Epithelial cell of esophagus (primary cell): ENCODE measurements around the gene OPRL1.

ENCODE experiments used
- DNase-seq: peaks from one replicate; pipeline ENCODE4 v3.0.0; 2010; ENCODE audit warnings: low read depth
- H3K4me3 ChIP-seq: 2 replicates; pipeline ENCODE4 v1.5.1; 2011; ENCODE audit warnings: mild to moderate bottlenecking, low read length, control low read depth
- TF ChIP-seq, protein P1 (sequence below): IDR thresholded peaks from 2 replicates; pipeline ENCODE4 v1.5.1; 2011; ENCODE audit warnings: low read depth, mild to moderate bottlenecking, low read length, control low read depth, inconsistent platforms; ENCODE audit not compliant: insufficient read depth; ENCODE audit errors: missing control alignments

OPRL1 gene

DNA sequence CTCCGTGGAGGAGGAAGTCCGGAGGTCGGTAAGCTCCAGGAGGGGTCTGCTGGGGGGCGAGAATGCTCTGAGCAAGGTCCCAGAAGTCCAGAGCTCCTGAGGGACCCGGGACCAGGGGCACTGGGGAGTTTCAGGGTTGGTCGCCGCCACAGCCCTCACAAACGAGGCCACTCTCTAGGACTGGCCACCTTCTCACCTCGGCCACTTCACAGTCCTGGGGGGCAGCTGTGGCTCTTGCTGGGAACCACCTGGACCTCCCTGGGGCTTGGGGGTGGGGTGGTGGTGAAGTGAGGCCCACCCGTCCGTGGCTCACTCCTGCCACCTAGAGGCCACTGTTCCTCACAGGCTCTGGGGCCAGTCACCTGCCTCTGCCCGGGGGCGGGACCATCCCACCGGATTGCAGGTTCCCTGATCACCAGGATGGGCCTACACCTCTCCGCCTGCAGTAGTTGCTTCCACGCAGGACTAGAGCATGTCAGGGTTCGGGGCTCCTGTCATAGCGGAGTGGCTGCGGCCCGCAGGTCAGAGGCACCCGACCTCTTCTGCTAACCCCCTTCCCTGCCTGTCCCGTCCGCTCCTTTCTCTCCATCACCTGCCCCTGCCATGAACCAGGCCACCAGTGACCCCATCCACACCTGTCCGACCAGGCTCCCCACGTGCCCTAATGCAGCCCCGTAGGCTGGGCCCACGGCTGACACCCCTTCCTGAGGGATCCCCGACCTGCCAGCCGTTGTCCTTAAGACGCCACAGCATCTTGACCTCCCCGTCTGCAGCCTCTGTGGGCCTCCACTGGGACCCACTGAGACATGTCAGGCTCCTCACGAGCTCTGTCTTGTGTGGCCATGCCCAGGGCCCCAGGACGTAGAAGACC is 22.0 kb upstream of the OPRL1 start:
- TF ChIP-seq, protein P1, sequence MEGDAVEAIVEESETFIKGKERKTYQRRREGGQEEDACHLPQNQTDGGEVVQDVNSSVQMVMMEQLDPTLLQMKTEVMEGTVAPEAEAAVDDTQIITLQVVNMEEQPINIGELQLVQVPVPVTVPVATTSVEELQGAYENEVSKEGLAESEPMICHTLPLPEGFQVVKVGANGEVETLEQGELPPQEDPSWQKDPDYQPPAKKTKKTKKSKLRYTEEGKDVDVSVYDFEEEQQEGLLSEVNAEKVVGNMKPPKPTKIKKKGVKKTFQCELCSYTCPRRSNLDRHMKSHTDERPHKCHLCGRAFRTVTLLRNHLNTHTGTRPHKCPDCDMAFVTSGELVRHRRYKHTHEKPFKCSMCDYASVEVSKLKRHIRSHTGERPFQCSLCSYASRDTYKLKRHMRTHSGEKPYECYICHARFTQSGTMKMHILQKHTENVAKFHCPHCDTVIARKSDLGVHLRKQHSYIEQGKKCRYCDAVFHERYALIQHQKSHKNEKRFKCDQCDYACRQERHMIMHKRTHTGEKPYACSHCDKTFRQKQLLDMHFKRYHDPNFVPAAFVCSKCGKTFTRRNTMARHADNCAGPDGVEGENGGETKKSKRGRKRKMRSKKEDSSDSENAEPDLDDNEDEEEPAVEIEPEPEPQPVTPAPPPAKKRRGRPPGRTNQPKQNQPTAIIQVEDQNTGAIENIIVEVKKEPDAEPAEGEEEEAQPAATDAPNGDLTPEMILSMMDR, result peak; percentile 80
- peak; percentile 71 for DNase-seq
- H3K4me3 ChIP-seq, result no peak overlapping the region

DNA sequence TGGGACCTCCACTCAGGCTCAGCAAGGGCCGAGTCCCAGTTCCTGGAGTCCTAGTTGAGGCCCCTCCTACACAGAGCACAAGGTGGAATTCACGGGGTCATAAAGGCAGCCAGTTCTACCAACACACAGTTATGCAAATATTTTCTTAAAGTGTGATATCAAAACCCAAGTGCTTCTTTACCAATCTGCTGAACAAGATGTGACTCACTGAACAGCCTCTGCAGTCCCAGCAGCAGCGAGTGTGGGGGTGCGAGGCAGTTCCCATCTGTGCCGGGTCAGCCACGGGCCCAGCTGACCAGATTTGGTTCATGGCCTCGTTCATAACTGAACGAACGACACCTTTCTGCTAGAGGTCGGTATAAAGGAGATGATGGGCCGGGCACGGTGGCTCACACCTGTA is 21.3 kb upstream of the OPRL1 start:
- no peak for DNase-seq
- no peak overlapping the region for H3K4me3 ChIP-seq
- TF ChIP-seq, protein P1, result no peak

DNA sequence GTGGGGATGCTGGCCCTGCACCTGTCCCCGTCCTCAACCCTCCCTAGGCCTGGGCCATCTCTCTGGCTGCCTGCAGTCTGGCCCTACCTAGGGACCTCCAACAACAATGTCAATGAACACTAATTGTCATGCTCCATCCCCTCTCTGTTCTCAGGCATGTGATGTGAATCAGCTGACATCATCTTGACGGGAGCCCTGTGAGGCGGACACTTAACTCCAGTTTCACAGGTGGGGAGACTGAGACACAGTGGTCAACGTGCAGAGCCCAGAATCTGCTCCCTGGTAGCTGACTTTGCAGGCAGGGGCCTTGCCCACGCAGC is 17.6 kb upstream of the OPRL1 start:
- no peak for DNase-seq
- TF ChIP-seq, protein P1, result no peak
- peak overlapping the region; percentile 75 for H3K4me3 ChIP-seq

DNA sequence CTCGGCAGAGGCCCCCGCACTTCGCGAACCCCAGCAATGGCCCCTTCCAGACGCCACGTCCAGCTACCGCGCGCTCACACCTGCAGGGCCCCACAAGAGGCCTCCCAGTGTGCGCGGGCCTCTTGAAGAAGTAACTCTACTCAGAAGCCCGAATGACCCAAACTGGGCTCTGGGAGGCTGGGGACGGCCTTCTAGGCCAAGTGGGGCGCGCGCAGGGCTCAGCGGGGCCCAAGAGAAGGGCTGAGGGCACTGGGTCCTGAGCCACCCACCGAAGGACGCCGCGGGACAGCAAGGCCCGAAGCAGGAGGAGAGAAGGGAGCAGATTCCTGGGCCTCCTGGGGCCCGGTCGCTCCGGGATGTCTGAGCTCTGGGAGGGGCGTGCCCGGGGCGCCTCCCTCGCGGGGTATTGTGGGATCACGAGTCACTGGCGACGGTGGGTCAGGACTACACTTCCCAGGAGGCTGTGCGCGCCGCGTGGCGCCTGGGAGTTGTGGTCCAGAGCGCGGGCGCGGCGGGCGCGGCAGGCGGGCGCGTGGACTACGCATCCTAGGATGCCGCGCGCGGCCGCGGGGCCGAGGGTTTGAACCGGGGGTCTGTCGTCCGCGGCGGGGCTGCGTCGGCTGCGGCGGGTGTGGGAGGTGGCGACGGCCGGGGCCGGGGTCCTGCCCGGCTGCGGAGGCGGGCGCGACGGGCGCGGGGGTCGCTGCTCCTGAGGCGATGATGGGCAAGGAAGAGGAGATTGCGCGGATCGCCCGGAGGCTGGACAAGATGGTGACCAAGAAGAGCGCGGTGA is 17.1 kb upstream of the OPRL1 start, which contains the start of gene TCEA2:
Gene TCEA2 (plus strand): TSS at position 603 of the 793 bp plus-strand sequence. CDS start 115 bp downstream, at position 718.
- peak within 1 kb of the TSS; percentile 75 for H3K4me3 ChIP-seq
- TF ChIP-seq, protein P1, result no peak

DNA sequence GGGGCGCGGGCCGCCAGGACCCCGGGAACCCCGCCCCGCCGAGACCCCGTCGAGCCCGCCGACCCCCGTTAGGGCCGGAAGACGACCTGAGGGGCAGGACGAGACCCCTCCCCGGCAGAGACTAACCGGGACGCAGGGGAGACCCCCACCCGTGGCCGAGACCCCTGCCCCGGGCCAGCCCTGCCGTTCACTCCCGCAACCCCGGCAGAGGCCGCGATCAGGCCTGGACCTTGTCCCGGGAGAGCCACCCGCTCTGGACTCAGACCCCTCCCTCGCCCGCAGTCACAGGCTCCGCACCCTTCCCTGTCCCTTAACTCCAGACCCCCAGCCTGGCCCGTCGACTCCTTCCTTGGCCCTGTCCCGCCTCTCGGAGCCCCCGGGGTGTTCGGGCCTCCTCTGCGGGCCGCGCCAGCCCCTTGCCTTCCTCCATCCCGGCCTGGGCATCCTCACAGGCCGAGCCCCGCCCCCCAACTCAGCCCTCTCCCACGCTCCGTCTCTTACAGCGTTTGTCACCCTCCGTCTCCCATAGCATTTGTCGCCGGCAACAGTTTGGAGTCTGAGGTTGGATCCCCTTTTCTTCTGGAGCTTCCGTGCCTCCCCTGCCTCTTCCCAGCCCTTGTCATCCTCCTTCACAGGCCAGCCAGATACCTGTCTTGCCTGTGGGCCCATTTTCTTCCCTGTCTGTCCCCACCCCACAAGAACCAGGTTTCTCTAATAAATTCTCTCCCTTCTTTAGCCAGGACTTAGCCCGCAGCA is 16.3 kb upstream of the OPRL1 start:
- H3K4me3 ChIP-seq, result peak overlapping the region; percentile 75
- TF ChIP-seq, protein P1, result no peak
- DNase-seq, result no peak

More for the DNA sequence above, 17.1 kb upstream of the OPRL1 start, which contains the start of gene TCEA2:
- DNase-seq, result peak; percentile 97

DNA sequence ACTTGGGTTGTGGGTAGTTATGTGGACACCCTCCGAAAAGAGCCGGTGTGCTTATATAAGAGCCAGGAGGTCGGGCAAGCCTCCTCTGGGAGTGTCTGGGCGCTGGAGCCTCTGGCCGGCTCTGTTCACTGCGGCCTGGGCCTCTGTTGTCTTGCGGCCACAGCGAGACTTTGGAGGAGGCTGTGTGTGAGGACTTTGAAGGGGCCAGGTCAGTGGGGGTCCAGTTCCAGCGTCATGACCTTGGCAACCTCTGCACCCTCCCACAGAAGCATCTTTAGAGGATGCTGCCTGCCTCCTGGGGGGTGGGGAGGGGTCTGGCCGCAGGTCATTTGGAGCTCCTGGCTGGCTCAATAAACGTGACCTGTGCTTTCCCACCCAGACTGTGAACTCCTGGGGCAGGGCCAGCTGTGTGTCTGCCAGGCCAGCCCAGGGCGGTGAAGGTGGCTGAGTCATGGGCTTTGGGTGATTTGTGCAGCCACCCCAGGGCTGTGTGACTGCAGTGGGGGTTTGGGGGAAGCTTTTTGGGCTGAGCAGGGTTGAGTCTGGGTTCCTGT is 15.7 kb upstream of the OPRL1 start:
- H3K4me3 ChIP-seq, result peak overlapping the region; percentile 75
- TF ChIP-seq, protein P1, result no peak
- DNase-seq, result peak; percentile 42
